HEK293 (cell line): Measurements from ENCODE around the gene TBC1D16.

Experiments used
- CTCF ChIA-PET: fragments of 350-600 bp; formaldehyde crosslinking; extraction: SDS; loops from one replicate; lab custom pipeline; 2021; ENCODE audit warnings: antibody characterized with exemption; lab: Yijun Ruan, JAX
- POLR2A ChIA-PET: fragments of 300-600 bp; formaldehyde crosslinking; extraction: SDS; loops from one replicate; lab custom pipeline; 2020; ENCODE audit warnings: antibody characterized with exemption, inconsistent platforms; lab: Yijun Ruan, JAX
- H3K27ac ChIP-seq: fragments of 200-500 bp; sonication (Bioruptor generic); 2 replicates; pipeline ENCODE4 v1.5.1; 2014; ENCODE audit warnings: low read depth, low read length, control low read depth, inconsistent platforms; ENCODE audit errors: extremely low read depth
- H3K36me3 ChIP-seq, 2 experiments: fragments of 200-500 bp in 1 of 2; sonication (Bioruptor generic) in 1 of 2; 1 replicate in 1 of 2; 2 replicates in 1 of 2; pipeline ENCODE4 v1.5.1; 2014 to 2017; ENCODE audit warnings: inconsistent platforms in 2 of 2, low read length in 2 of 2; ENCODE audit not compliant: control insufficient read depth in 2 of 2, insufficient read depth in 1 of 2
- H3K4me1 ChIP-seq: fragments of 200-500 bp; sonication (Bioruptor generic); 2 replicates; pipeline ENCODE4 v1.5.1; 2014; ENCODE audit warnings: mild to moderate bottlenecking, low read length, inconsistent platforms; ENCODE audit not compliant: control insufficient read depth, insufficient read depth
- H3K4me3 ChIP-seq: 2 replicates; pipeline ENCODE4 v1.5.1; 2011; ENCODE audit warnings: low read depth, mild to moderate bottlenecking, control low read depth, low read length, moderate library complexity
- H3K9me3 ChIP-seq: fragments of 200-500 bp; sonication (Bioruptor generic); 2 replicates; pipeline ENCODE4 v1.5.1; 2014; ENCODE audit warnings: low read depth, low read length, inconsistent platforms; ENCODE audit not compliant: control insufficient read depth, insufficient read depth
- AEBP2 ChIP-seq: fragments of 450-650 bp; formaldehyde crosslinking; IDR thresholded peaks from 2 replicates; pipeline ENCODE4 v1.5.1; 2016; ENCODE audit warnings: missing biosample characterization, missing genetic modification characterization, borderline replicate concordance
- BCL11A ChIP-seq: fragments of 450-650 bp; formaldehyde crosslinking; IDR thresholded peaks from 2 replicates; pipeline ENCODE4 v1.5.1; 2016; ENCODE audit warnings: low read depth, missing biosample characterization, missing genetic modification characterization
- CTCF ChIP-seq: fragments of 450-650 bp; formaldehyde crosslinking; IDR thresholded peaks from 2 replicates; pipeline ENCODE4 v1.5.1; 2016; ENCODE audit warnings: missing biosample characterization, missing genetic modification characterization
- KLF1 ChIP-seq: fragments of 450-650 bp; formaldehyde crosslinking; IDR thresholded peaks from 2 replicates; pipeline ENCODE4 v1.5.1; 2016; ENCODE audit warnings: missing biosample characterization, missing genetic modification characterization
- KLF7 ChIP-seq: fragments of 450-650 bp; formaldehyde crosslinking; IDR thresholded peaks from 2 replicates; pipeline ENCODE4 v1.5.1; 2016; ENCODE audit warnings: missing biosample characterization, missing genetic modification characterization, borderline replicate concordance
- MYNN ChIP-seq: fragments of 450-650 bp; formaldehyde crosslinking; IDR thresholded peaks from 2 replicates; pipeline ENCODE4 v1.5.1; 2016; ENCODE audit warnings: missing biosample characterization, missing genetic modification characterization, borderline replicate concordance
- SALL2 ChIP-seq: fragments of 450-650 bp; formaldehyde crosslinking; IDR thresholded peaks from 2 replicates; pipeline ENCODE4 v1.5.0; 2017; ENCODE audit warnings: missing biosample characterization, mild to moderate bottlenecking, missing genetic modification characterization, borderline replicate concordance
- ZBTB20 ChIP-seq: fragments of 450-650 bp; formaldehyde crosslinking; IDR thresholded peaks from 2 replicates; pipeline ENCODE4 v1.5.1; 2016; ENCODE audit warnings: missing biosample characterization, missing genetic modification characterization
- ZBTB26 ChIP-seq: fragments of 450-650 bp; formaldehyde crosslinking; optimal IDR thresholded peaks from 2 replicates; pipeline ENCODE3; 2016; ENCODE audit warnings: missing biosample characterization, mild to moderate bottlenecking, missing genetic modification characterization
- ZBTB7A ChIP-seq: fragments of 450-650 bp; formaldehyde crosslinking; IDR thresholded peaks from 2 replicates; pipeline ENCODE4 v1.5.1; 2016; ENCODE audit warnings: low read depth, missing biosample characterization, missing genetic modification characterization
- ZNF138 ChIP-seq: fragments of 450-650 bp; formaldehyde crosslinking; IDR thresholded peaks from 2 replicates; pipeline ENCODE4 v1.5.1; 2016; ENCODE audit warnings: missing biosample characterization, missing genetic modification characterization, borderline replicate concordance
- ZNF140 ChIP-seq: fragments of 450-650 bp; formaldehyde crosslinking; IDR thresholded peaks from 2 replicates; pipeline ENCODE4 v1.5.1; 2016; ENCODE audit warnings: missing biosample characterization, missing genetic modification characterization
- ZNF211 ChIP-seq: fragments of 450-650 bp; formaldehyde crosslinking; IDR thresholded peaks from 2 replicates; pipeline ENCODE4 v1.5.1; 2016; ENCODE audit warnings: low read depth, missing biosample characterization, missing genetic modification characterization
- ZNF24 ChIP-seq: fragments of 450-650 bp; formaldehyde crosslinking; IDR thresholded peaks from 2 replicates; pipeline ENCODE4 v1.5.1; 2016; ENCODE audit warnings: missing biosample characterization, missing genetic modification characterization
- ZNF302 ChIP-seq: fragments of 450-650 bp; formaldehyde crosslinking; IDR thresholded peaks from 2 replicates; pipeline ENCODE4 v1.5.1; 2016; ENCODE audit warnings: missing biosample characterization, missing genetic modification characterization, low read depth
- ZNF37A ChIP-seq: fragments of 450-650 bp; IDR thresholded peaks from 2 replicates; pipeline ENCODE4 v1.5.1; 2018; ENCODE audit warnings: missing biosample characterization, missing genetic modification characterization
- ZNF398 ChIP-seq: fragments of 450-650 bp; formaldehyde crosslinking; IDR thresholded peaks from 2 replicates; pipeline ENCODE4 v1.5.1; 2017; ENCODE audit warnings: missing biosample characterization, missing genetic modification characterization
- ZNF48 ChIP-seq: fragments of 450-650 bp; formaldehyde crosslinking; IDR thresholded peaks from 2 replicates; pipeline ENCODE4 v1.5.1; 2016; ENCODE audit warnings: missing biosample characterization, missing genetic modification characterization
- ZNF549 ChIP-seq: fragments of 450-650 bp; IDR thresholded peaks from 2 replicates; pipeline ENCODE4 v1.5.1; 2018; ENCODE audit warnings: missing biosample characterization, missing genetic modification characterization, mild to moderate bottlenecking, inconsistent platforms, moderate library complexity
- ZNF561 ChIP-seq: fragments of 450-650 bp; IDR thresholded peaks from 2 replicates; pipeline ENCODE4 v1.5.1; 2018; ENCODE audit warnings: missing biosample characterization, missing genetic modification characterization, borderline replicate concordance
- ZNF610 ChIP-seq: fragments of 450-650 bp; formaldehyde crosslinking; IDR thresholded peaks from 2 replicates; pipeline ENCODE4 v1.5.1; 2016; ENCODE audit warnings: missing biosample characterization, missing genetic modification characterization, borderline replicate concordance

The TBC1D16 gene

GRCh38 chr17:79892457-79893241 lies 143.0 kb downstream of the TBC1D16 start:
- Histone ChIP-seq H3K36me3 (no peaks in the 10 kb centered on the region), H3K27ac (no peak overlapping the region), H3K4me3 (no peak overlapping the region), H3K4me1 (no peaks in the 10 kb centered on the region), H3K9me3 (no peaks in the 10 kb centered on the region)
- TF ChIP-seq KLF1 (tag by site-specific recombination): peak; percentile 100
- TF ChIP-seq ZBTB20 (tag by site-specific recombination): no peak
- ChIA-PET CTCF (interaction anchor here (0.7 to 1.9 kb wide), 2 partner anchors 13 to 18 kb away, joined by 3 to 7 read pairs; no protein-coding TSS in a partner anchor), POLR2A (interaction anchor here (1.0 kb wide), 1 partner anchor 53 kb away, joined by 3 read pairs; the partner anchor contains the start of gene CBX4)

- TF ChIP-seq CTCF (no peak), ZNF610 (tag by site-specific recombination) (no peak), ZNF24 (tag by site-specific recombination) (no peak), ZNF561 (tag by site-specific recombination) (no peak), ZNF48 (no peak), KLF1 (tag by site-specific recombination) (no peak), ZNF37A (no peak)
- TF ChIP-seq, all 188 proteins: peak for 0
- ChIA-PET CTCF (interaction anchor here (0.7 to 1.9 kb wide), 5 partner anchors 9 to 102 kb away, joined by 3 to 7 read pairs (median 4); no protein-coding TSS in a partner anchor), POLR2A (interaction anchor here (0.9 kb wide), 1 partner anchor 40 kb away, joined by 3 read pairs; no protein-coding TSS in a partner anchor)
- Histone ChIP-seq H3K9me3 (no peaks in the 10 kb centered on the region), H3K27ac (no peak overlapping the region), H3K4me1 (no peaks in the 10 kb centered on the region), H3K4me3 (no peak overlapping the region), H3K36me3 (no peaks in the 10 kb centered on the region)
Observed at GRCh38 chr17:79891113-79891730, 144.4 kb downstream of the TBC1D16 start.

GRCh38 chr17:79890706-79891105 lies 145.0 kb downstream of the TBC1D16 start:
- H3K4me3 ChIP-seq: no peak overlapping the region
- H3K27ac ChIP-seq: no peak overlapping the region
- no peaks in the 10 kb centered on the region for H3K4me1 ChIP-seq
- ChIA-PET POLR2A (interaction anchor here (0.9 kb wide), 1 partner anchor 39 kb away, joined by 3 read pairs; no protein-coding TSS in a partner anchor), CTCF (interaction anchor here (0.7 to 1.9 kb wide), 8 partner anchors 8 to 211 kb away, joined by 3 to 7 read pairs (median 4); partner anchors contain the start of gene GAA)
- no peaks in the 10 kb centered on the region for H3K9me3 ChIP-seq
- no peaks in the 10 kb centered on the region for H3K36me3 ChIP-seq
- no peak for TF ChIP-seq ZNF549 (tag by site-specific recombination)
- no peak for TF ChIP-seq BCL11A (tag by site-specific recombination)
- no peak for TF ChIP-seq ZNF138 (tag by site-specific recombination)
- TF ChIP-seq ZNF140 (tag by site-specific recombination): no peak
- TF ChIP-seq ZNF211: no peak
- TF ChIP-seq ZBTB26: no peak
- no peak for TF ChIP-seq ZNF302 (tag by site-specific recombination)
- no peak for TF ChIP-seq MYNN (tag by site-specific recombination)
- TF ChIP-seq KLF7 (tag by site-specific recombination): no peak
- no peak for TF ChIP-seq ZBTB7A (tag by site-specific recombination)
- TF ChIP-seq SALL2 (tag by site-specific recombination): no peak
- TF ChIP-seq AEBP2: no peak
- no peak for TF ChIP-seq ZNF398
